GM12801 (cell line): ENCODE measurements around the gene MTCP1.

Source experiments
- CTCF ChIP-seq: IDR thresholded peaks from one replicate; pipeline ENCODE4 v1.5.1; 2011; ENCODE audit warnings: control low read depth; ENCODE audit not compliant: insufficient read length; ENCODE audit errors: extremely low read depth

Gene MTCP1

GRCh38 chrX:155028129-155028528 lies 42.8 kb downstream of the MTCP1 start:
- no peak for TF ChIP-seq CTCF

GRCh38 chrX:155027509-155028066 lies 43.3 kb downstream of the MTCP1 start:
- TF ChIP-seq CTCF: no peak

- TF ChIP-seq CTCF: no peak
Observed at GRCh38 chrX:155026727-155027508, 44.0 kb downstream of the MTCP1 start, which contains the start of gene FUNDC2. Gene FUNDC2 (plus strand): TSS chrX:155026844. CDS start chrX:155026939, 95 bp downstream.

GRCh38 chrX:155026420-155026726 lies 44.6 kb downstream of the MTCP1 start:
- TF ChIP-seq CTCF: no peak

GRCh38 chrX:155023907-155024833 lies 46.8 kb downstream of the MTCP1 start:
- no peak for TF ChIP-seq CTCF

GRCh38 chrX:155022585-155022984 lies 48.4 kb downstream of the MTCP1 start, which contains the start of gene F8:
Gene F8 (minus strand): TSS chrX:155022723. CDS start chrX:155022552, 171 bp downstream.
- TF ChIP-seq CTCF: no peak

GRCh38 chrX:155020591-155020990 lies 50.3 kb downstream of the MTCP1 start:
- no peak for TF ChIP-seq CTCF
